ENCODE data around the gene NOC2L. TPM values are rescaled to one million over a fixed set of nuclear protein-coding genes. Genes with fewer than 3 reads are reported as not detected.
A peak's percentile ranks its signal among the peaks of the same experiment; 100 is the strongest.

Gene NOC2L
- total RNA-seq, 1 donor from 2014 or later: 71.9 TPM

DNA sequence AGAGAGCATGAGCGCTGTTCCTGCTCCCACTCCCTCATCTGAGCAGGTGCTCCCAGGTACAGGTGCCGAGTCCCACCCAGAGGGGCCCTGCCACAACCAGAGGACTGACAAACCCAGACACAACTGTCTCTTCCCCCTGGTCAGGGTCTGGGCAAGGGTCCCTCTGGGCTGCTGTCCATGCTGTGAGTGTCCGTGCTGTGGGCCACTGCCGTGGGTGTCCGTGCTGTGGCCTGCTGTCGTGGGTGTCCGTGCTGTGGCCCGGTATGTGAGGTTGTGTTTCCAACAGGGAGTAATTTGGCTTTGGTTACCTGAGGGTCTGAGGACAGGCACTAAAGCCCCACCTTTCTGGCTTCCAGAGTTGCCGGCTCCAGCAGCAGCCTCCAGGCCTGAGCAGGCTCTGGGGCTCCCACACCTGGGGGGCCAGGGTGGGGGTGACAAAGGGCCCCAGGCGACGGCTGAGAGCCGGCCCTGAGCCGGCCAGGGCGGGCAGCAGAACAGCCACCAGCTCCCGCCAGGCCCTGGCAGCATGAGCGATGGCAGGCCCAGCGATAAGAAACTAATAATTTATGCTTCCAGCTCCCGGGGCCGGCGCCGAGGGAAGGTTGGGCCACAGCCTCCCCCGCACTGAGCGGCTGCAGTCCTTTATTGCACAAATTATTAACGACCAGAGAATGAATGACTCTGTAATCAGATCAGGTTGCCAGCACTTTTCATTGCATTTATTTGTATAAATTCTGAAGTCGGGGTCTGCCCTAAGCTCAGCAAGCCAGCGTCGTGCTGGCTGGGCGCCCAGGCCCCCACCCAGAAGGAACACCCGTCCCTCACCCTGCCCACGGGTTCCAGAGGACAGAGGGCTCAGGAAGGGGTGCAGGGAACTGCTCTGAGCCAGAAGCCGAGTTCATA, 42.6 kb downstream of the NOC2L start:
- DNase-seq (ENCODE audit: low spot score): no peak

DNA sequence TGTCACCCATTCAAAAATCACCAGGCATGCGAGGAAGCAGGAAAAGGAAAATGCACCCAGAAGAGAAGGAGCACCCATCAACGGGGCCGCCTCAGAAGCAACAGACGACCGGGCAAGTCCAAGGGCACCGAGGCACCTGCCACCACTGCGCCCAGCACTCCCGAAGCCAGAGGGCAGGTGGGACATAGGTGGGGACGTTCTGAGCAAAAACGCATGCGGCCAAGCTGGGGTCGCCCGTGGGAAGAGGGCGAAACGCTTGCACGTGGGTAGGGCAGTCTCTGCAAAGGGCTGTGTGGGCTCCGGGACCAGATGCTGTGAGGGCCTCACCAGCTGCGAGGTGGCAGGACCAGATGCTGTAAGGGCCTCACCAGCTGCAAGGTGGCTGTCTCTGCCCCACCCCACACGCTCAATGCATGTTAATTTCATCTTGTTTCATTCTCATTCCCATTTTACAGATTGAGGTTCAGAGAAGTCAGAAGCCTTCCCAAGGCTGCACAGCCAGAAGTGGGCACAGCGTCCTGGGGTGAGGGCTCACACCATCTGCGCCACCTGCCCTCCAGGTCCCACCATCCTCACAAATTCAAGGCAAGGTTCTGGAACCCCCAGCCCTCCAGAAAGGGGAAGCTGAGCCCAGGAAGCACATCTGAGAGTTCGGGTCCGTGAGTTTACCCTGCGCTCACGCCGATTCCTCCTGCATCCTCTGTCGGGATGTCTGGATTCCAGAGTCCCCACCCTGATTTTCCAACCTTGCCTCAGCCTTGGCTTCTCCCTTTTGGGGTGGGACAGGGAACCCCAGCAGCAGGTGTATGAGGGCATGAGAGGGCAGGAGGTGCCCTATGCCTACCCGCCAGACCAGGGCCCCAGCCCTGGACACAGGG, 43.5 kb downstream of the NOC2L start:
- no peak for DNase-seq (ENCODE audit: low spot score)

GRCh38 chr1:914891-915280, 44.2 kb downstream of the NOC2L start:
- DNase-seq (ENCODE audit: low spot score): no peak

- DNase-seq (ENCODE audit: low spot score): no peak
Observed at GRCh38 chr1:914131-914890, 44.7 kb downstream of the NOC2L start.

GRCh38 chr1:913491-914130, 45.4 kb downstream of the NOC2L start:
- DNase-seq (ENCODE audit: low spot score): no peak

GRCh38 chr1:912740-913301, 46.2 kb downstream of the NOC2L start:
- no peak for DNase-seq (ENCODE audit: low spot score)

- DNase-seq (ENCODE audit: low spot score): no peak
Observed at GRCh38 chr1:911875-912739, 46.9 kb downstream of the NOC2L start.

- peak; percentile 57 for DNase-seq (ENCODE audit: low spot score)
Observed at GRCh38 chr1:910881-911721, 48.0 kb downstream of the NOC2L start.

- DNase-seq (ENCODE audit: low spot score): peak; percentile 47
Observed at GRCh38 chr1:910311-910880, 48.7 kb downstream of the NOC2L start.

DNA sequence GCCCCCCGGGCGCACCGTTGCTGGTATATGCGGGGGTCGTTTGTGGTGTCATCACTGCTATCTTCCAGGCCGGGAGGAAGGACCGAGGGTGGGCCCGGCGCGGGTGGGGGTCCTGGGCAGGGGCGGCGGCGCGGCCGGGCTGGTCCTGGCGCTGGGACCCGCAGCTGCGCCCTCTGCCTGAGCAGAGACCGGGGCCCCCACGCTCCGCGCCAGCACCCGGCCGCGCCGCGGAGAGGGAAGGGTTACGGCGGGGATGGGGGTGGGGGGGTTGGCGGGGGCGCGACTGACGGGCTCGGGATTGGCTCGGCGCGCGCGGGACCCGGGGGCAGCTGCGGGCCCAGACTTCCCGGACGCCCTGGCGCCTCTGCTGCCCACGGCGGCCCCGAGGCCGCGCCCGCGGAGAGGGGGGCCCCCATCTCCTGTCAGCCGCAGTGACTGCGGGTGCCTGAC, 49.2 kb downstream of the NOC2L start:
- no peak for DNase-seq (ENCODE audit: low spot score)

DNA sequence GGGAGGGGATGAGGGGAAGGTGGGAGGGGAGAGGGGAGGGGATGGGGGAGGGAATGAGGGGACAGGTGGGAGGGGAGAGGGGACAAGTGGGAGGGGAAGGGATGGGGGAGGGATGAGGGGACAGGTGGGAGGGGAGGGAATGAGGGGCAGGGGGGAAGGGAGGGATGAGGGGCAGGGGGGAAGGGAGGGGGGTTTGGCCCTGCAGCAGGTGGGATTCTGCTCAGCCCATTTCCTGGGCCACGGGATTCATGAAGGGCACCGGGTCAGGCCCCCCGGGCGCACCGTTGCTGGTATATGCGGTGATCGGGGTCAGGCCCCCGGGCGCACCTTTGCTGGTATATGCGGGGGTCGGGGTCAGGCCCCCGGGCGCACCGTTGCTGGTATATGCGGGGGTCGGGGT, 50.4 kb downstream of the NOC2L start:
- no peak for DNase-seq (ENCODE audit: low spot score)

- DNase-seq (ENCODE audit: low spot score): no peak
Observed at GRCh38 chr1:907611-908451, 51.2 kb downstream of the NOC2L start.

DNA sequence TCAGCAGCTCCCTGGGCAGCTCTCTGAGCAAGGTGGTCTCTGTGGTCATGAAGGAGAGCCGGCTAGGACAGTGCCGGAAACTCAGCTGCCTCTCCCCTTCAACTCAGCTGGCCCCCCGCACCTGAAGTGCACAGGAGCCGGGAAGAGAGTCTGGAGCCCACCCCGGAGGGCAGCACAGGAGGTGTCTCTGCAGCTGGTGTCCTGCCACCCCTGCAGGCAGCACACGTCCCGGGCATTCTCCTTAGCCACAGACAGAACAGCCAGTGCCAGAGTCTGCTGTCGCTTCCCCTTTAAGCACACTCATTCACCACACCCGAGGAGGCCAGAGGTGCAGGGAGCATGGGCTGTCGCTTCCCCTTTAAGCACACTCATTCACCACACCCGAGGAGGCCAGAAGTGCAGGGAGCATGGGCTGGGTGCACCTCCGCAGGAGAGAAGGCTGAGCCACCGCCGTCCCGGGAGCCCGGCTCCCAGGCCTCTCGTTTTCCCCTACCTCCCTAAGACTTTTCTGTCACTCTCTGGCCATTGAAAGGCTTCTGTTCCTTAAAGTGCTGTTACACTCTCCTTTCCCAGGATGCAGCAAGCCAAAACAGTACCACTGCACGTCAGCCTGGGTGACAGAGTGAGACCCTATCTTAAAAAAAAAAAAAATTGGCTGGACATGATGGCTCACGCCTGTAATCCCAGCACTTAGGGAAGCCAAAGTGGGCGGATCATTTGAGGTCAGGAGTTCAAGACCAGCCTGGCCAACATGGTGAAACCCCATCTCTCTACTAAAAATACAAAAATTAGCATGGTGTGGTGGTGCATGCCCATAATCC, 52.2 kb downstream of the NOC2L start:
- DNase-seq (ENCODE audit: low spot score): peak; percentile 71

GRCh38 chr1:905811-906599, 53.1 kb downstream of the NOC2L start:
- DNase-seq (ENCODE audit: low spot score): peak; percentile 45

DNA sequence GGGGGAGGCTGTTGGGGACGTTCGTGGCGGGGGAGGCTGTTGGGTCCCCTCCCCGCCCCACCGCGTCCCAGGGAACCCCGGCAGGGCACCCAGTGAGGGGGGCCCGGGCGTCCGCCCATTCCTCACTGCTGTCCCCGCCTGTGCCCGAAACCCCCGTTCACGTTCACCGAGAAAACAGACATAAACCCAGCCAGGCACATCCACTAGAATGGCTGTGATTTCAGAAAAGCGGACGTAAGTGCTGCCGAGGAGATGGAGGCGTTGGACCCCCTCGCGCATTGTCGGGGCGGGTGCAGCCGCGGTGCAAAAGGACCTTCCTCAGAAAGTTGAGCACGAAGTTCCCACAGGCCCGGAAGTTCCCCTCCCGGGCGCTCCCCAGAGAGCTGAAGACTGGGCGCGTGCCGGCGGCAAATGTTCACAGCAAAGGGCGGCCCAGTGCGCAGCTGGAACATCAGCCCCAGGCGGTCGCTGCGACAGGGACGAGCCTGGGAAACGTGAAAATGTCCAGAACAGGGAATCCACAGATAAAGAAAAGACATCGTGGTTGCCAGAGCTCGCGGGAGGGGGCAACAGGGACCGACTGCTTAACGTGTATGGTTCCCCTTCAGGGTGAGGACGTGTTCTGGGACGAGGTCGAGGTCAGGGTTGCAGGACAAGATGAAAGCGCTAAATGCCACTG, 53.8 kb downstream of the NOC2L start:
- peak; percentile 73 for DNase-seq (ENCODE audit: low spot score)

All from ureter (tissue), 1 donor.